HFF-Myc (cell line): ENCODE measurements around the gene MTMR10.

Experiments
- DNase-seq: peaks from one replicate; pipeline ENCODE4 v3.0.0-alpha.2; 2011; ENCODE audit warnings: low read depth; ENCODE audit errors: extremely low read depth
- H3K4me3 ChIP-seq: replicated peaks from 2 replicates; pipeline ENCODE4 v1.5.1; 2011; ENCODE audit warnings: low read depth, mild to moderate bottlenecking, control low read depth, low read length
- CTCF ChIP-seq: IDR thresholded peaks from 2 replicates; pipeline ENCODE4 v1.5.1; 2012; ENCODE audit warnings: mild to moderate bottlenecking, low read depth, low read length, control low read depth; ENCODE audit errors: missing control alignments

The MTMR10 gene

DNA sequence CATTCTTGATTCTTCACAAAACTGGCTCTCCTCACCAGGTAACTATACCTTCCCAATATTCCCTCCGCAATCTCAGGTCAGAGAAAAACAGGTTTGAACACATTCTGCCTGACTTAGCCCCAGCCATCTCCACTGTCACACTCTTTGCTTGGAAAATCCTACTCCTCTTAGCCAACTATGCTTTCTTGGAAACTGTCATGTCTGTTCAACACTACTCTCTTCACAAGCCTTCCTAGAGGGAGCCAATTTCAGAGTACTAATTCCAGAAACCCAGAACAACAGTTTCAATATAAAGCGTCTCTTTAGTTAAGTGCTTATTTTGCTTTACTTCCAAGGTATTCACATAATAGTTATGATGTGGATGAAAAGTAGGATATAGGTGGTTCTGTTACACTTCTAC lies 21.7 kb downstream of the MTMR10 start:
- TF ChIP-seq CTCF: no peak
- no peak overlapping the region for H3K4me3 ChIP-seq
- no peak for DNase-seq

DNA sequence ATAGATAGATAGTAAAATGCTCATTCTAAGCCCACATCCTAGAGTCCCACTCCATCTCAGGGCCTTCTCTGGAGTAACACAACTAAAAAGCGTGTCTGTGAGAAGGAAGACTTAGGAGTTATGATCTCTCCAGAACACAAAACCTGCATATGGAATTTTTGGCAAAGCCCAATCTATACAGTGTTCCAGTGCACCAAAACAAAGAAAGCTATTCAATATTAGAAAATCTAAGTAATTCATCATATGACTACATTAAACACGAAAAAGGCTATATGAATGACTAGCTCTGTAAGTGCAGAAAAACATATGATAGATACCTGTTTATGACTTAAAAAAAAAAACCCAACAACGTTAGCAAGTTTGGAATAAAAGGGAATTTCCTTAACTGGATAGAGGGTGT lies 27.7 kb downstream of the MTMR10 start:
- TF ChIP-seq CTCF: no peak
- DNase-seq: no peak
- no peak overlapping the region for H3K4me3 ChIP-seq

- TF ChIP-seq CTCF: no peak
- no peak for DNase-seq
- H3K4me3 ChIP-seq: no peak overlapping the region
Observed at GRCh38 chr15:30962659-30963058, 28.8 kb downstream of the MTMR10 start.

- H3K4me3 ChIP-seq: no peak overlapping the region
- no peak for TF ChIP-seq CTCF
- no peak for DNase-seq
Observed at GRCh38 chr15:30962079-30962478, 29.3 kb downstream of the MTMR10 start.

DNA sequence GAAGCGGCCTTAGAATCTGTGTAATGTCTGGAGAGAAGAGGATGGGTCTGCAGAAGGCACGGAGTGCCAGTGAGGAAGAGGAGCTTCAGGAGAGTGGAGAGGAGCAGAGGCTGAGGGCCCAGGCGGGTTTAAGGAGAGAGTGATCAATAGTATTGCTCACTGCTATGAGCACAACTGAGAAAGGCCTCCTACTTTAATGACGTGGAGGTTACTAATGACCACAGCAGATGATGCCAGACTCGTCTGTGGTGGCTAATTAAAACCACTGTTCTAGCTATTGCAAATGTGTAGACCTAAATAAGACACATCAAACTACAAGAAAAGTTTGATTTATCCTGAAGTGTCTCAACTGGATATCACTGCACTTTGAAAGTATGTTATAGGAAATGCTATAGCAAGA lies 33.2 kb downstream of the MTMR10 start:
- no peak for TF ChIP-seq CTCF
- H3K4me3 ChIP-seq: no peak overlapping the region
- DNase-seq: no peak

DNA sequence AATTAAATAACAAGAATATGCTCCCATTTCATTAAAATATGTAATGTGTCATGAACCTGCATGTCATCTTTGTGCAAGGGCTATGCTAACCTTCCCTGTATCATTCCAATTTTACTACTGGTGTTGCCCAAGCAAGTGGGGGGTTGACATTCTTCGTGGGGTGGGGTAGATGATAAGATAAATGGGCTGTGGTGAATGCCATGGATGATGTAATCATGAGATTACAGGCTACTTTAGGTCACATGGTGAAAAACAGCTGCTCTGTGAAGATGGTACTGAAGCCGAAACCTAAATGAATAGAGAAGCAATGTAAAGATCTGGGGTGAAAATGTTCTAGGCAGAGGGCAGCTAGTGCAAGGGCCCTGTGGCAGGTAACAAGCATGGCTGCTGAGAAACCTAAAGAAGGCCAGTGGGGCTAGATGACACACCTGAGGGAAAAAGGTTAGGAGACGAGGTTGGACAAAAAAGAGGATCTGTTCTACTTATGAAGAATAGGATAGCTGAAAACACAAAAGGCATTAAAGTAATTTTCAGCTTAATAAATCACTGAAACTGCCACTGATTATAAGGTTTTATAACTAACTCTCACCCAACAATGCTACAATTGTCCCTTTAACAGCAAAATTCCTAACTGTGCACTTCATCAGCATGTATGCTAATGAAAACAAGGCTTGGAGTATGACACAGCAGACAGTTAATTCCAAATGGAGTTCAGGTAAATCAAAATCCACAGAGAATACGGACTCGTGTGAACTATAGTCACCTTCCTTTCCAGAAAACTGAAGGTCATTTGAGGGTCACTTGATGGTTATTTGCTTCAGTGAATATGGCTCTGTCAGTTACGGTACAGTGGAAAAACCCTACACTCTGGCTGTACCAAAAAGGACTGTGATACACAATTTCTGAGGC lies 35.0 kb downstream of the MTMR10 start:
- no peak for TF ChIP-seq CTCF
- no peak overlapping the region for H3K4me3 ChIP-seq
- DNase-seq: no peak

DNA sequence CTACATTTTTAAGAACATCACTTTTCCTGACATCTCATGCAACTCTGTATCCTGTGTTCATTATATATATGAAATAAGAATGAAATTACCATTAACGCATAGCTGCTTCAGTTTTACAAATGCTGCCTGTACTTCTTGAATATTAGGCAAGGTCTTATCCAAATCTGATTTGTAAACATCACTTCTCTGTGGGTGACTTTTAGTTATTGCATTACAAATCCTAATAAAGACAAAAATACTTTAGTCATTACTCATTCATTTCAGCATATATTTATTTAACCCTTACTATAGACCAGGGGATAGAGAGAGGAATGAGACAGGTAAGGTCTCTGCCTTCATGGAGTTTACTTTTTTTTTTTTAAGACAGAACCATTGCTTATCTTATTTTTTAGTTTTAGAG lies 36.8 kb downstream of the MTMR10 start:
- TF ChIP-seq CTCF: no peak
- no peak for DNase-seq
- H3K4me3 ChIP-seq: no peak overlapping the region
